Large intestine (tissue), 12 donors: ENCODE data around the gene MOXD1. TPM values are rescaled to one million over a fixed set of nuclear protein-coding genes. Genes with fewer than 3 reads are reported as not detected.

Experiments used
- DNase-seq, 2 donors: peaks; one replicate each; pipeline versions ENCODE4 v3.0.0 to v3.0.0-alpha.2; 2013
- H3K27ac ChIP-seq: one replicate; pipeline ENCODE4 v1.5.1; 2013; ENCODE audit warnings: low read length
- H3K27me3 ChIP-seq: 2 replicates; pipeline ENCODE4 v1.6.1; 2013; ENCODE audit warnings: low read length; ENCODE audit not compliant: control insufficient read depth, insufficient read depth
- H3K36me3 ChIP-seq: 2 replicates; pipeline ENCODE4 v1.6.1; 2013; ENCODE audit warnings: low read length; ENCODE audit not compliant: control insufficient read depth, insufficient read depth
- H3K4me1 ChIP-seq: one replicate; pipeline ENCODE4 v1.6.1; 2013; ENCODE audit warnings: low read length; ENCODE audit not compliant: control insufficient read depth, insufficient read depth
- H3K4me3 ChIP-seq: one replicate; pipeline ENCODE4 v1.5.1; 2013; ENCODE audit warnings: low read length
- H3K9me3 ChIP-seq: one replicate; pipeline ENCODE4 v1.6.1; 2013; ENCODE audit warnings: mild to moderate bottlenecking, low read depth, low read length, moderate library complexity; ENCODE audit not compliant: control insufficient read depth
- WGBS: methylation state at CpG from one replicate; pipeline ENCODE4 v1.1.5; 2013; ENCODE audit warnings: low lambda C conversion rate; ENCODE audit not compliant: insufficient coverage; 5-methylcytosine and 5-hydroxymethylcytosine counted together
- long read RNA-seq, 11 donors: transcript quantifications; one replicate each; lab custom pipeline, GENCODE V29; 2026
- polyA plus RNA-seq: library from polyadenylated mRNA; unstranded; fragments of 120-200 nt; gene quantifications from one replicate; pipeline ENCODE4 v1.2.1, GENCODE V29; 2013

Gene MOXD1
- 13.6 TPM for polyA plus RNA-seq
- long read RNA-seq, donor 1, partial matches to known transcripts = 0 of 1 reads
- long read RNA-seq, donor 1, other reads (novel, unspliced or antisense) = 0 of 1 reads
- long read RNA-seq, donor 2, partial matches to known transcripts = 0 of 1 reads
- long read RNA-seq, donor 2, other reads (novel, unspliced or antisense) = 0 of 1 reads
- long read RNA-seq, donor 3, partial matches to known transcripts = 7 of 10 reads
- long read RNA-seq, donor 3, other reads (novel, unspliced or antisense) = 0 of 10 reads
- long read RNA-seq, donor 4 = 0 reads
- long read RNA-seq, donor 5, partial matches to known transcripts = 0 of 4 reads
- long read RNA-seq, donor 5, other reads (novel, unspliced or antisense) = 0 of 4 reads
- long read RNA-seq, donor 6, partial matches to known transcripts = 0 of 2 reads
- long read RNA-seq, donor 6, other reads (novel, unspliced or antisense) = 0 of 2 reads
- long read RNA-seq, donor 7, partial matches to known transcripts = 0 of 4 reads
- long read RNA-seq, donor 7, other reads (novel, unspliced or antisense) = 0 of 4 reads
- long read RNA-seq, donor 8, partial matches to known transcripts = 0 of 4 reads
- long read RNA-seq, donor 8, other reads (novel, unspliced or antisense) = 0 of 4 reads
- long read RNA-seq, donor 9, transcript MOXD1-202 (12 exons, 3,059 nt) = major isoform, 7 of 7 reads
- long read RNA-seq, donor 9, partial matches to known transcripts = 0 of 7 reads
- long read RNA-seq, donor 9, other reads (novel, unspliced or antisense) = 0 of 7 reads
- long read RNA-seq, donor 10, partial matches to known transcripts = 0 of 5 reads
- long read RNA-seq, donor 10, other reads (novel, unspliced or antisense) = 0 of 5 reads
- long read RNA-seq, donor 11, transcript MOXD1-202 (12 exons, 3,059 nt) = major isoform, 8 of 9 reads
- long read RNA-seq, donor 11, partial matches to known transcripts = 0 of 9 reads
- long read RNA-seq, donor 11, other reads (novel, unspliced or antisense) = 0 of 9 reads

- H3K27ac ChIP-seq = no peak within 1 kb of the TSS
- DNase-seq = peak; percentile 21 to 57
- H3K4me1 ChIP-seq = no peaks in the 10 kb centered on the region
- peak within 1 kb of the TSS; percentile 57 for H3K4me3 ChIP-seq
- no CpG with 5 or more reads among the region's 87 CpGs for WGBS
- peaks cover 57% of the 10 kb centered on the region for H3K27me3 ChIP-seq
- H3K9me3 ChIP-seq = peaks cover 2% of the 10 kb centered on the region
- H3K36me3 ChIP-seq = no peaks in the 10 kb centered on the region
Observed at GRCh38 chr6:132400883-132401617, at the start of gene MOXD1. TSS of gene MOXD1 (minus strand) at chr6:132401475. CDS start at chr6:132401426, 49 bp downstream.

DNA sequence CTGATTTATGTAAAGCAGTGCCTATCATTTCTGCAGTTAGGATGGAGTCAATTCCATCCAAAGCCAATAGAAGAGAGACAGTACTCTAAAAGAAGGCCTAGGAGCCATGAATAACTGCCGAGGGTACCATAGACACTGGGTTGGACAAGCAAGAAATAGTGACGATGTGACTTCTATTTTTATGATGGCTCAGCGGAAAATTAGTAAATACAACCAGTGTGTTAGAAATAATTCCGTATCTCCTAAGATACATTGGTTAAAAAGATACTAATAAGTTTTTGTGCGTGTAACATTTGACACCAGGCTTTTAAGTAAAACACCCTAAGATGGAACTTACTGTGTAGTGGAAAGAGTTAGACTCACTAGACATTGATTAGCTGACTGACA lies 45.6 kb upstream of the MOXD1 start:
- no peaks in the 10 kb centered on the region for H3K27me3 ChIP-seq
- peaks cover 2% of the 10 kb centered on the region for H3K36me3 ChIP-seq
- no CpG with 5 or more reads among the region's 5 CpGs for WGBS
- no peak overlapping the region for H3K4me3 ChIP-seq
- no peak for DNase-seq
- no peaks in the 10 kb centered on the region for H3K4me1 ChIP-seq
- no peaks in the 10 kb centered on the region for H3K9me3 ChIP-seq
- no peak overlapping the region for H3K27ac ChIP-seq

DNA sequence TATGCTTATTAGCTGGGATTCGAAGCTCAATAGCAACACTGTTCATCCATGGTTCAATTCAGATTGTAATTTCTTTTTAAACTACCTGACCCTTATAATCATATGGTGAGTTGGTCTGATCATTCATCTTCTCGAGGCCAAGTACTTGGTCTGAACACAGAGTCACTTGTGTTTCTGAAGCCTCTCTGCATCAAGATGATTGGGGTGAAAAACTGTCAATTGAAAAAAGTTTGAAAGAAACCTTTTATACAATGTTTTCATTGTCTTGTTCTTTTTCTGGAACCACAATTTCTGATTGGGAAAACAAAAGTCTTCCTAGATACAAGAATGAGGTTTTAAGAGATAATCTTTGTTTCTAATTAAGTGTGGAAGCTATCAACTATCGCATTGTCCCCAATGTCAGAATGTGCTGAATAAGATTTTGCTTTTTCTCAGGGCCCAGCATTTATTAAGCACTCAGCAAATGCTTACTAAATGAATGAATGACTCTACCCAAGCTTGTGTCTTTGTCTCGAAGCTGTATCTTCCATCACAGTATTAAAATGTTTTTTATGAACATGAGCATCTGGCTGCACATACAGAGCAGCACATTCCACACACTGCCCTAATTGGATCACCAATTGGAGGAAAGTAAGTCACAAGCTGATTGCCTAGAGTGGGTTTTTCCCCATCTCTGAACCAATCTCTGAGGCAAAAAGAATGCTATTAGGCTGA lies 45.0 kb upstream of the MOXD1 start:
- no peak overlapping the region for H3K4me3 ChIP-seq
- H3K36me3 ChIP-seq = peaks cover 2% of the 10 kb centered on the region
- H3K27me3 ChIP-seq = no peaks in the 10 kb centered on the region
- H3K27ac ChIP-seq = no peak overlapping the region
- H3K4me1 ChIP-seq = no peaks in the 10 kb centered on the region
- WGBS = 80% methylated on average over 1 of the region's 4 CpGs
- H3K9me3 ChIP-seq = no peaks in the 10 kb centered on the region
- no peak for DNase-seq

DNA sequence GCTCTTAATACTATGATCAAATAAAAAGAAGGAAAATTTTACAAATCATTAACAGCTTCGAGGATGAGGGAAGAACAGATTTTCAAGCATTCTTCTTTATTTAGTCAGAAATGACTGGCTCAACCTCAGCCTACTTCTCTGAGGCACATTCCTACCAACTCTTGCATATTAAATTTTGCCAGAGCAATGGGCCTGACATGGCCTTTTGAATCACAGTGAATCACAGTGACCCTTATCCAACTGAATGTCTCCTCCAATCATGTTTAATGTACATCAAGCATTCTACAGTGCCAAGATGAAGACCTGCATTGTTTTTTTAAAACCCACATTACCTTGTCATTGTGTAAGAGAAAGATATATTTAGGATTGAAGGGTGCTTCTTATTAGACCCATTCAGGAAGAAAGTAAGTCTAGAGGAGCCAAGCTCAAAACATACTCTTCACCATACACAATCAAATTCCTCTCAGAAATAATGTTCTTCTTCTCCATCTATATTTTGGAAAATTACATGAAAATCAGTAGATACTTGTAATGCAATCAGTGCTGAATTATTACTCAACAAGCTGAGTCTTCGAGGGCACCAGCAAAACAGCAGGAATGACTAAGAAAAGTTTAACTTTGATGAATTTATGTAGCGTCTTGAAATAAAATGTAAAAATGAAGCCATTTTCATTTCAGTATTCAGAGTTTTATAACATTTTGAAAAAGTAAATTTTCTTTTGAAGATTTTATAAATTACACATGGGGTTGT lies 44.1 kb upstream of the MOXD1 start:
- 100% methylated on average over 1 of the region's 3 CpGs for WGBS
- peaks cover 2% of the 10 kb centered on the region for H3K36me3 ChIP-seq
- no peak overlapping the region for H3K27ac ChIP-seq
- DNase-seq = no peak
- H3K4me1 ChIP-seq = no peaks in the 10 kb centered on the region
- H3K4me3 ChIP-seq = no peak overlapping the region
- no peaks in the 10 kb centered on the region for H3K27me3 ChIP-seq
- no peaks in the 10 kb centered on the region for H3K9me3 ChIP-seq

GRCh38 chr6:132443206-132443605 lies 41.9 kb upstream of the MOXD1 start:
- Histone ChIP-seq H3K27ac (no peak overlapping the region), H3K4me1 (no peaks in the 10 kb centered on the region), H3K9me3 (no peaks in the 10 kb centered on the region), H3K27me3 (no peaks in the 10 kb centered on the region), H3K4me3 (no peak overlapping the region), H3K36me3 (no peaks in the 10 kb centered on the region)
- DNase-seq = no peak

- DNase-seq = no peak
- Histone ChIP-seq H3K27me3 (peaks cover 4% of the 10 kb centered on the region), H3K36me3 (no peaks in the 10 kb centered on the region), H3K9me3 (no peaks in the 10 kb centered on the region), H3K4me1 (no peaks in the 10 kb centered on the region), H3K4me3 (no peak overlapping the region), H3K27ac (no peak overlapping the region)
- WGBS = no CpG with 5 or more reads among the region's 2 CpGs
Observed at GRCh38 chr6:132430110-132430509, 28.8 kb upstream of the MOXD1 start.

- Histone ChIP-seq H3K27me3 (peaks cover 4% of the 10 kb centered on the region), H3K36me3 (no peaks in the 10 kb centered on the region), H3K27ac (no peak overlapping the region), H3K4me3 (no peak overlapping the region), H3K9me3 (no peaks in the 10 kb centered on the region), H3K4me1 (no peaks in the 10 kb centered on the region)
- DNase-seq = no peak
- no CpG with 5 or more reads among the region's 5 CpGs for WGBS
Observed at GRCh38 chr6:132425176-132425575, 23.9 kb upstream of the MOXD1 start.

DNA sequence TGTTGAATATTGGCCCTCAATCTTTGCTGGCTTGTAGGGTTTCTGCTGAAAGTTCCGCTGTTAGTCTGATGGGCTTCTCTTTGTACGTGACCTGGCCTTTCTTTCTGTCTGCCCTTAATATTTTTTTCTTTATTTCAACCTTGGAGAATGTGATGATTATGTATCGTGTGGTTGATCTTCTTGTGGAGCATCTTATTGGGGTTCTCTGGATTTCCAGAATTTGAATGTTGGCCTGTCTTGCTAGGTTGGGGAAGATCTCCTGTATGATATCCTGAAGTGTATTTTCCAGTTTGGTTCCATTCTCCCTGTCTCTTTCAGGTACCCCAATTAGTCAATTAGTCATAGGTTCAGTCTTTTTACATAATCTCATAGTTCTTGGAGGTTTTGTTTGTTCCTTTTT lies 22.6 kb upstream of the MOXD1 start:
- H3K4me3 ChIP-seq = no peak overlapping the region
- DNase-seq = no peak
- H3K9me3 ChIP-seq = no peaks in the 10 kb centered on the region
- no peaks in the 10 kb centered on the region for H3K4me1 ChIP-seq
- H3K27me3 ChIP-seq = peaks cover 4% of the 10 kb centered on the region
- no peaks in the 10 kb centered on the region for H3K36me3 ChIP-seq
- H3K27ac ChIP-seq = no peak overlapping the region
- 80% methylated on average over 1 of the region's 3 CpGs for WGBS

GRCh38 chr6:132418235-132418965 lies 17.1 kb upstream of the MOXD1 start:
- H3K4me3 ChIP-seq = no peak overlapping the region
- 50% methylated on average over 1 of the region's 6 CpGs for WGBS
- H3K4me1 ChIP-seq = no peaks in the 10 kb centered on the region
- H3K27ac ChIP-seq = no peak overlapping the region
- peaks cover 10% of the 10 kb centered on the region for H3K9me3 ChIP-seq
- H3K36me3 ChIP-seq = no peaks in the 10 kb centered on the region
- DNase-seq = no peak
- H3K27me3 ChIP-seq = no peaks in the 10 kb centered on the region
